Pancreas (tissue), 10 donors: Measurements from ENCODE around the gene DDIAS. TPM values are rescaled to one million over a fixed set of nuclear protein-coding genes. Genes with fewer than 3 reads are reported as not detected.
"Not testable (repeated sequence)": the region's sequence is repeated elsewhere in the genome, so short reads cannot be mapped to it uniquely, and the experiment has no call there.

Source experiments
- ATAC-seq, 4 donors: fragments of 200-7000 bp; cut with Tn5 transposase; one replicate each; pipeline versions ENCODE4 v1.8.0 to v1.9.1; 2020; ENCODE audit warnings: mild to moderate bottlenecking in 4 of 4, moderate library complexity in 4 of 4
- DNase-seq, 6 donors: peaks; one replicate each; pipeline ENCODE4 v3.0.0-alpha.2; 2020
- FAIRE-seq: peaks from 2 replicates; lab custom pipeline; 2012; peaks lifted over from hg19 to GRCh38; lab: Jason Lieb, UNC
- H3K27ac ChIP-seq, 4 donors: fragments of 200-600 bp; sonication (generic); 1 replicate in 3 of 4; 2 replicates in 1 of 4; pipeline versions ENCODE4 v1.5.0 to v1.8.0; 2020
- H3K27me3 ChIP-seq, 4 donors: fragments of 200-600 bp; one replicate each; pipeline ENCODE4 v1.8.0; 2021
- H3K36me3 ChIP-seq, 3 donors: fragments of 200-600 bp; sonication (generic) in 1 of 3; one replicate each; pipeline versions ENCODE4 v1.5.0 to v1.8.0; 2020 to 2021
- H3K4me1 ChIP-seq, 3 donors: fragments of 200-600 bp; one replicate each; pipeline ENCODE4 v1.8.0; 2021
- H3K4me3 ChIP-seq, 4 donors: fragments of 200-600 bp; sonication (generic) in 2 of 4; one replicate each; pipeline versions ENCODE4 v1.5.0 to v1.8.0; 2020 to 2021
- H3K9me3 ChIP-seq, 4 donors: fragments of 200-600 bp; one replicate each; pipeline ENCODE4 v1.8.0; 2021
- CTCF ChIP-seq, 4 donors: fragments of 200-600 bp; sonication (generic) in 3 of 4; IDR thresholded peaks; one replicate each; pipeline versions ENCODE4 v1.5.0 to v1.8.0; 2021; ENCODE audit warnings: antibody characterized with exemption in 4 of 4
- WGBS, 2 donors: extraction: QIAGEN DNeasy Blood & Tissue Kit; methylation state at CpG; one replicate each; pipeline ENCODE4 v1.1.7; 2013; 5-methylcytosine and 5-hydroxymethylcytosine counted together
- intact Hi-C, 3 donors: fragments of 100-400 bp; cut with DNase I; formaldehyde crosslinking; loops; one replicate each; pipeline versions ENCODE4 v1.11.1 to v1.14.2; 2022
- polyA plus RNA-seq, 2 donors: library from polyadenylated mRNA; stranded (reverse); fragments of 200-250 nt; gene quantifications; one replicate each; pipeline ENCODE4 v1.2.3, GENCODE V29; 2013
- total RNA-seq, 6 donors: library from RNA; stranded (reverse); fragmentation: NEBNext Ultra II Directional in 4 of 6; extraction: Animal tissue kit (Norgen Biotek cat#: 25700) in 4 of 6; gene quantifications; one replicate each; pipeline versions ENCODE4 v1.2.1 to v1.2.4, GENCODE V29; 2021 to 2023
- donor health status: healthy with polysubstance abuse.
- donor health status: DM: no; HTN: no; CAD: no; lungs with moderate emphysema.
- donor health status: DM: no; HTN: no; CAD: no.
- donor health status: control.
- donor health status: control.
- donor health status: Bipolar disorder and iron deficiency.
- donor health status: DM: yes; HTN: yes; CAD: no.
- donor health status: DM: no; HTN: no; CAD: no.
- donor health status: DM: no; HTN: no; CAD: no.
- donor health status: DM: yes; HTN: yes; CAD: no.

Gene DDIAS
- total and polyA plus RNA-seq, 8 donors = 0.11 to 0.89 (median 0.38) TPM; not detected in 1

- ATAC-seq (no peak), DNase-seq (no peak), FAIRE-seq (no peak)
- WGBS, 2 donors = 57 to 61% methylated on average over 7 of the region's 7 CpGs
- no peak overlapping the region for H3K4me3 ChIP-seq
- no peak overlapping the region for H3K27ac ChIP-seq
- no peaks in the 10 kb centered on the region for H3K9me3 ChIP-seq
- H3K27me3 ChIP-seq = no peaks in the 10 kb centered on the region
- intact Hi-C loops = loop anchor here in 2 of 3 donors (10.0 kb wide), 3 partner anchors 336 to 906 kb away; no protein-coding TSS in a partner anchor
- no peaks in the 10 kb centered on the region for H3K36me3 ChIP-seq
- TF ChIP-seq CTCF (IDR thresholded peaks at IDR 0.05) = no peak
- H3K4me1 ChIP-seq = no peaks in the 10 kb centered on the region
Measured at GRCh38 chr11:82909015-82909640, 7.6 kb downstream of the DDIAS start.

- 96 to 97% methylated on average over 10 of the region's 10 CpGs for WGBS, 2 donors
- H3K27ac ChIP-seq, FAIRE-seq, H3K9me3 ChIP-seq, intact Hi-C loops, H3K36me3 ChIP-seq, ATAC-seq, H3K27me3 ChIP-seq, H3K4me3 ChIP-seq, DNase-seq, H3K4me1 ChIP-seq: not testable (repeated sequence)
Measured at GRCh38 chr11:82919786-82920185, 18.2 kb downstream of the DDIAS start.

GRCh38 chr11:82920227-82920626 lies 18.7 kb downstream of the DDIAS start:
- FAIRE-seq, H3K4me3 ChIP-seq, DNase-seq, ATAC-seq, H3K27me3 ChIP-seq, H3K36me3 ChIP-seq, H3K4me1 ChIP-seq, H3K27ac ChIP-seq, intact Hi-C loops, H3K9me3 ChIP-seq: not testable (repeated sequence)
- WGBS, 2 donors = 70 to 75% methylated on average over 3 of the region's 3 CpGs

- ATAC-seq, H3K9me3 ChIP-seq, FAIRE-seq, H3K36me3 ChIP-seq, H3K4me3 ChIP-seq, H3K27ac ChIP-seq, H3K27me3 ChIP-seq, DNase-seq, H3K4me1 ChIP-seq, intact Hi-C loops: not testable (repeated sequence)
- 84 to 85% methylated on average over 8 of the region's 8 CpGs for WGBS, 2 donors
Measured at GRCh38 chr11:82922396-82923173, 21.0 kb downstream of the DDIAS start.

- H3K9me3 ChIP-seq = no peaks in the 10 kb centered on the region
- DNase-seq (no peak), ATAC-seq (no peak), FAIRE-seq (no peak)
- H3K36me3 ChIP-seq = no peaks in the 10 kb centered on the region
- no peaks in the 10 kb centered on the region for H3K27me3 ChIP-seq
- H3K27ac ChIP-seq = no peak overlapping the region
- no peak for TF ChIP-seq CTCF (IDR thresholded peaks at IDR 0.05)
- no peaks in the 10 kb centered on the region for H3K4me1 ChIP-seq
- 87 to 92% methylated on average over 5 of the region's 5 CpGs for WGBS, 2 donors
- H3K4me3 ChIP-seq = no peak overlapping the region
- intact Hi-C loops = no loop called here
Measured at GRCh38 chr11:82924522-82925224, 23.1 kb downstream of the DDIAS start.

GRCh38 chr11:82927264-82927880 lies 25.8 kb downstream of the DDIAS start:
- peak; percentile 46 to 79 (median 68) for TF ChIP-seq CTCF (IDR thresholded peaks at IDR 0.05)
- peak; percentile 70 to 86 (median 84) for ATAC-seq
- Histone ChIP-seq H3K36me3 (no peaks in the 10 kb centered on the region), H3K9me3 (no peaks in the 10 kb centered on the region), H3K27ac (no peak overlapping the region), H3K4me3 (no peak overlapping the region), H3K27me3 (no peaks in the 10 kb centered on the region), H3K4me1 (no peaks in the 10 kb centered on the region)
- intact Hi-C loops = no loop called here
- FAIRE-seq = peak; percentile 93
- peak in 1 of 6 donors; percentile 19 for DNase-seq
